Activated naive CD8-positive, alpha-beta T cell treated with anti-CD3 and anti-CD28 coated beads, Interleukin-2, amount 10 ng/mL, durations not matched to agents 7 days and 5 days (primary cell): ENCODE results near the gene TNFAIP3. TPM values are rescaled to one million over a fixed set of nuclear protein-coding genes. Genes with fewer than 3 reads are reported as not detected.

ENCODE experiments used
- ATAC-seq: fragments of 150-1000 bp; cut with Tn5 transposase; one replicate; pipeline ENCODE4 v1.10.0; 2021; ENCODE audit warnings: low read depth, moderate library complexity
- POLR2A ChIA-PET: fragments of 350-600 bp; sonication (Branson Sonifier 250); formaldehyde crosslinking; loops from one replicate; lab custom pipeline; 2021; ENCODE audit warnings: antibody characterized with exemption; lab: Charles Lee
- DNase-seq: peaks from one replicate; pipeline ENCODE4 v3.0.0; 2021
- H3K27ac Mint-ChIP-seq: one replicate; pipeline ENCODE4 v1.8.0; 2022; ENCODE audit warnings: mild to moderate bottlenecking, mixed read lengths
- H3K27me3 Mint-ChIP-seq: one replicate; pipeline ENCODE4 v1.8.0; 2022; ENCODE audit warnings: mild to moderate bottlenecking, moderate library complexity, mixed read lengths
- H3K36me3 Mint-ChIP-seq: one replicate; pipeline ENCODE4 v1.8.0; 2021; ENCODE audit warnings: mild to moderate bottlenecking, mixed read lengths
- H3K4me1 Mint-ChIP-seq: one replicate; pipeline ENCODE4 v1.8.0; 2021; ENCODE audit warnings: mixed read lengths
- H3K4me3 Mint-ChIP-seq: one replicate; pipeline ENCODE4 v1.8.0; 2022; ENCODE audit warnings: mild to moderate bottlenecking, moderate library complexity, mixed read lengths
- H3K9me3 Mint-ChIP-seq: one replicate; pipeline ENCODE4 v1.8.0; 2021; ENCODE audit warnings: mixed read lengths
- total RNA-seq, 2 experiments: library from RNA; stranded (reverse); gene quantifications; one replicate each; pipeline ENCODE4 v1.2.3, GENCODE V29; 2021

The TNFAIP3 gene
- 10 to 100 TPM; 88.6 to 89.5 TPM for total RNA-seq

DNA sequence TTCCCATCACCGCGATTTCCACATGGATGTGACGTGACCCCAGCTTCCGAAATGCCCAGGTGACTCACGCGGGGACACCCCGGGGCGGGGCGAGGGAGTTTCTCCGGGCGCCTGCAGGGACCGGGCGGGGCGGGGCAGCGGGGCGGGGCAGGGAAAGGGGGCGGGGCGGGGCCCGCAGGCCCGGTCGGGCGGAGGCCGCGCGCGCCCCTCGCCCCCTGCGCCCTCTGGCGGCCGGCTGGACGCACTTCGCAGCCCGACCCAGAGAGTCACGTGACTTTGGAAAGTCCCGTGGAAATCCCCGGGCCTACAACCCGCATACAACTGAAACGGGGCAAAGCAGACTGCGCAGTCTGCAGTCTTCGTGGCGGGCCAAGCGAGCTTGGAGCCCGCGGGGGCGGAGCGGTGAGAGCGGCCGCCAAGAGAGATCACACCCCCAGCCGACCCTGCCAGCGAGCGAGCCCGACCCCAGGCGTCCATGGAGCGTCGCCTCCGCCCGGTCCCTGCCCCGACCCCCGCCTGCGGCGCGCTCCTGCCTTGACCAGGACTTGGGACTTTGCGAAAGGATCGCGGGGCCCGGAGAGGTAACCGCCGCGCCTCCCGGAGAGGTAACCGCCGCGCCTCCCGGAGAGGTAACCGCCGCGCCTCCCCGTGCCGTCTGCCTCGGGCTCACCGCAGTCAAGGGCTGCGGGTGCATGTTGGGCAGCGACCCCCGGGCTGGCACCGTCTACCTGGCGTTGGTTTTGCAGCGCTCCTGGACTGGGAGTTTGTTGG, at the start of gene TNFAIP3:
Gene TNFAIP3 (plus strand): TSS at position 346 of the 771 bp plus-strand sequence. CDS start 3,969 bp downstream, outside the sequence.
- Mint-ChIP-seq H3K9me3 (no peaks in the 10 kb centered on the region), H3K36me3 (peaks cover 18% of the 10 kb centered on the region), H3K27ac (peak within 1 kb of the TSS; percentile 95), H3K27me3 (no peaks in the 10 kb centered on the region), H3K4me1 (peaks cover 46% of the 10 kb centered on the region), H3K4me3 (peak within 1 kb of the TSS; percentile 90)
- ATAC-seq (peak; percentile 80), DNase-seq (peak; percentile 97)
- POLR2A ChIA-PET: interaction anchor here (0.9 to 3.2 kb wide), 19 partner anchors 15 to 168 kb away, joined by 3 to 35 read pairs (median 7); no protein-coding TSS in a partner anchor

DNA sequence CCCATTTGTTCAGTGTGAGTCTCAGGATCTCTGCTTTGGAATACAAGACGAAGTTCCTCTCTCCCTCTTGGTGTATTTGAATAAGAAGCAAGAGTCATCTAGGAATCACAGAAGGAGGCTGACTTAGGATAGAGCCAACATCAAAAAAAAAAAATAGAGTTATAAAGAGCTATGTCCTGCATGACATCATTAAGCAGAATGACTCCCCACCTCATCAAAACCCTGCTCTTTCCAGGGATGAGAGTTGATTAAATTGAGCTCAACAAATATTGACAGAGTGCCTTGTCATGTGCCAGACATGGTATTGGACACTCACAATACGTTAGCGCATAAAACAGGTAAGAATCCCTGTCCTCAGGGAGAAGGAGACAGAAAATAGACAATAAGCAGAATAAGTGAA, 48.6 kb upstream of the TNFAIP3 start:
- no peak for ATAC-seq
- no peaks in the 10 kb centered on the region for H3K27me3 Mint-ChIP-seq
- DNase-seq: no peak
- H3K27ac Mint-ChIP-seq: peak overlapping the region; percentile 39
- POLR2A ChIA-PET: no interaction called here
- H3K4me1 Mint-ChIP-seq: peaks cover 41% of the 10 kb centered on the region
- H3K4me3 Mint-ChIP-seq: no peak overlapping the region
- no peaks in the 10 kb centered on the region for H3K36me3 Mint-ChIP-seq
- H3K9me3 Mint-ChIP-seq: no peaks in the 10 kb centered on the region

- DNase-seq (no peak), ATAC-seq (peak; percentile 53)
- peak overlapping the region; percentile 52 for H3K4me3 Mint-ChIP-seq
- H3K4me1 Mint-ChIP-seq: peaks cover 52% of the 10 kb centered on the region
- H3K27ac Mint-ChIP-seq: peak overlapping the region; percentile 86
- no peaks in the 10 kb centered on the region for H3K9me3 Mint-ChIP-seq
- no peaks in the 10 kb centered on the region for H3K36me3 Mint-ChIP-seq
- POLR2A ChIA-PET: interaction anchor here (1.1 to 2.4 kb wide), 2 partner anchors 8 to 48 kb away, joined by 5 to 8 read pairs; partner anchors contain the start of gene TNFAIP3
- no peaks in the 10 kb centered on the region for H3K27me3 Mint-ChIP-seq
Measured at GRCh38 chr6:137819740-137820139, 47.3 kb upstream of the TNFAIP3 start.

GRCh38 chr6:137820425-137820824, 46.6 kb upstream of the TNFAIP3 start:
- H3K27ac Mint-ChIP-seq: peak overlapping the region; percentile 86
- ATAC-seq: no peak
- no peaks in the 10 kb centered on the region for H3K27me3 Mint-ChIP-seq
- DNase-seq: no peak
- POLR2A ChIA-PET: interaction anchor here (1.1 to 2.4 kb wide), 2 partner anchors 9 to 47 kb away, joined by 5 to 8 read pairs; partner anchors contain the start of gene TNFAIP3
- H3K9me3 Mint-ChIP-seq: no peaks in the 10 kb centered on the region
- no peaks in the 10 kb centered on the region for H3K36me3 Mint-ChIP-seq
- no peak overlapping the region for H3K4me3 Mint-ChIP-seq
- H3K4me1 Mint-ChIP-seq: peaks cover 57% of the 10 kb centered on the region

DNA sequence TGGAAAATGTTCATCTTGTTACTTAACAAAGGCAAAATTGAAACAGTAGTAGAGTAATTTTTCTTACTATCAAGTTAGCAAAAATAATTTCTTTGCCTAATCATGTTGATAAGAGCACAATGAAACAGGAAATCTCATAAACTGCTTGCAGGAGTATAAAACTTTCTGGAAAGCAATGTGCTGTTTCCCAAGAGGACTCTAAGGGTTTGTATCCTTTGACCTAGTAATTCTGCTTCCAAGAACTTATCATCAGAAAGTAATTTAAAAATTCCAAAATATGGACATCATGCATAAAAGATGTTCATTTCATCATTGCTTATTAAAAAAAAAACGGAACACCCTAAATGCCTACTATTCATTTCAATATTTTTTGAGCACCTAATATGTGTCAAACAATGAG, 46.1 kb upstream of the TNFAIP3 start:
- POLR2A ChIA-PET: interaction anchor here (1.1 to 2.4 kb wide), 2 partner anchors 9 to 47 kb away, joined by 5 to 8 read pairs; partner anchors contain the start of gene TNFAIP3
- DNase-seq (no peak), ATAC-seq (no peak)
- H3K36me3 Mint-ChIP-seq: no peaks in the 10 kb centered on the region
- H3K9me3 Mint-ChIP-seq: no peaks in the 10 kb centered on the region
- peaks cover 54% of the 10 kb centered on the region for H3K4me1 Mint-ChIP-seq
- no peak overlapping the region for H3K27ac Mint-ChIP-seq
- no peaks in the 10 kb centered on the region for H3K27me3 Mint-ChIP-seq
- no peak overlapping the region for H3K4me3 Mint-ChIP-seq

- Mint-ChIP-seq H3K9me3 (no peaks in the 10 kb centered on the region), H3K4me1 (peaks cover 51% of the 10 kb centered on the region), H3K36me3 (no peaks in the 10 kb centered on the region), H3K4me3 (no peak overlapping the region), H3K27me3 (no peaks in the 10 kb centered on the region), H3K27ac (peak overlapping the region; percentile 14)
- POLR2A ChIA-PET: no interaction called here
- DNase-seq: no peak
- ATAC-seq: no peak
Measured at GRCh38 chr6:137821491-137821890, 45.6 kb upstream of the TNFAIP3 start.

DNA sequence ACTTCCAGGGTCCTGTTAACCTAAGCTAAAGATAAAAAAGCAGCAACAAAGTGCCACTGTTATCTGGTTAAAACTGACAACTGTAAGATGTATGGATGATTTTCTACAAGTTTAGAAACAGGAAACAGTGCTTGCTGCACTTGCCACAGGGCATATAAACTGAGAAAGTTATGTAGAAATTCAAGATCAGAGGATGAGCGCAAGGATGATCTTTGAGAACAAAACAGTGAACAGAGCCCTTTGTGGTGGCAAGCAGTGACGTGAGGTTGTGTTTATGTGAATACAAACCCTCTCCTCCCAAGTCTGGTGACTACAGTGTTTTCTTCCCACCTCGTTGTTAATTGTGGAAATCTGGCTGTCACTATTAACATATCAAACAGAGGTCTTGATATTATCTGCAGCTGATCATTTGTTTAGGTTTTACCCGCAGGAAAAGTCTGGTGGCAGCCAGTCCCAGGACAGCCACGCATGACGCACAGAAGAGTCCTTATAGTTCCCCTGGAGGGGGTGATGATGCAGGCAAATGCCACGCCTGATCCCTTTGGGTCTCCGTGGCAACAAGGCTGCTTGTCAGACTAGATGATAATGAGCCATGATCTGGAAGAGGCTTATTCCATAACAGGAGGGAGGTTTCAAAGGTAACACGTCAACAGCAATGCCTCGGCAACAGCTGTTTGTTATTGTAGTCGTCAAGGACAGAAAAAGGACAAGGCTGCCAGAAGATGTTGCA, 43.1 kb upstream of the TNFAIP3 start:
- Mint-ChIP-seq H3K36me3 (no peaks in the 10 kb centered on the region), H3K4me1 (peaks cover 61% of the 10 kb centered on the region), H3K27me3 (no peaks in the 10 kb centered on the region), H3K9me3 (no peaks in the 10 kb centered on the region), H3K27ac (peak overlapping the region; percentile 95), H3K4me3 (peak overlapping the region; percentile 77)
- POLR2A ChIA-PET: interaction anchor here (0.5 to 2.8 kb wide), 10 partner anchors 12 to 178 kb away, joined by 3 to 18 read pairs (median 4); partner anchors contain the start of gene TNFAIP3
- DNase-seq: peak; percentile 64
- peak; percentile 69 for ATAC-seq

DNA sequence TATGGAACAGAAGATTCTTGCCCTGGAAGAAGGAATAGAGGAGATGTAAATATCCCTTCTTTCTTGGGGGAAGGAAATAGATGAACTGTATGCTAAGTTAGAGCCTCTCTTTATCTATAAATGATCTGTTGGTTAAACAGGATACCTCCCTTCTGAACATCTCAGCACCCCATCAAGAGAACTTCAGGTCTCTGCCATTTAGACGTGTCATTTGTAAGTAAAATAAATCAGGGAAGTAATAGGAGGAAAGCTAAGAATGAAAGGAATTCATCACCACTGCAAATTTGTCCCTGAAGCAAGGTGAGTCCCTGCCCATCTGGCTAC, 42.5 kb upstream of the TNFAIP3 start:
- Mint-ChIP-seq H3K27ac (peak overlapping the region; percentile 95), H3K27me3 (no peaks in the 10 kb centered on the region), H3K4me1 (peaks cover 64% of the 10 kb centered on the region), H3K4me3 (peak overlapping the region; percentile 77), H3K9me3 (no peaks in the 10 kb centered on the region), H3K36me3 (no peaks in the 10 kb centered on the region)
- ATAC-seq (peak; percentile 6), DNase-seq (no peak)
- POLR2A ChIA-PET: interaction anchor here (0.5 to 2.8 kb wide), 9 partner anchors 13 to 178 kb away, joined by 3 to 18 read pairs (median 4); partner anchors contain the start of gene TNFAIP3

- peak overlapping the region; percentile 95 for H3K27ac Mint-ChIP-seq
- H3K4me1 Mint-ChIP-seq: peaks cover 62% of the 10 kb centered on the region
- ATAC-seq (no peak), DNase-seq (no peak)
- H3K27me3 Mint-ChIP-seq: no peaks in the 10 kb centered on the region
- no peaks in the 10 kb centered on the region for H3K9me3 Mint-ChIP-seq
- H3K4me3 Mint-ChIP-seq: peak overlapping the region; percentile 22
- H3K36me3 Mint-ChIP-seq: peaks cover under 1% of the 10 kb centered on the region
- POLR2A ChIA-PET: interaction anchor here (0.5 to 2.8 kb wide), 9 partner anchors 13 to 179 kb away, joined by 3 to 18 read pairs (median 4); partner anchors contain the start of gene TNFAIP3
Measured at GRCh38 chr6:137824896-137825295, 42.2 kb upstream of the TNFAIP3 start.

DNA sequence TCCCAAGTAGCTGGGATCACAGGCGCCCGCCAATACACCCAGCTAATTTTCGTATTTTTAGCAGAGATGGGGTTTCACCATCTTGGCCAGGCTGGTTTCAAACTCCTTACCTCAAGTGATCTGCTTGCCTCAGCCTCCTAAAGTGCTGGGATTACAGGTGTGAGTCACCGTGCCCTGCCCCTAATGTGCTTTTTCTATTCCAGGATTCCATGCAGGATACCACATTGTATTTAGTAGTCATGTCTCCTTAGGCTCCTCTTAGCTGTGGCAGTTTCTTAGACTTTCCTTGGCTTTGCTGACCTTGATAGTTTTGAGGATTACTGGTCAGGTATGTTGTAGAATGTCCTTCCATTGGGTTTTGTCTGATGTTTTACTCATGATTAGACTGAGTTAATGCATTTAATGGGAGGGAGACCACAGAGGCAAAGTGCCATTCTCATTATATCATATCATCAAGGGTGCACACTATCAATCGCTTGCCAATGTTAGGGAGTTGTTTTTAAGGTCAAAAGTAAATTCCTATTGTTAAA, 39.6 kb upstream of the TNFAIP3 start:
- DNase-seq (no peak), ATAC-seq (no peak)
- peaks cover 55% of the 10 kb centered on the region for H3K4me1 Mint-ChIP-seq
- POLR2A ChIA-PET: interaction anchor here (0.9 to 1.5 kb wide), 2 partner anchors 16 to 111 kb away, joined by 3 to 4 read pairs; no protein-coding TSS in a partner anchor
- H3K36me3 Mint-ChIP-seq: peaks cover 5% of the 10 kb centered on the region
- peak overlapping the region; percentile 86 for H3K27ac Mint-ChIP-seq
- H3K27me3 Mint-ChIP-seq: no peaks in the 10 kb centered on the region
- no peak overlapping the region for H3K4me3 Mint-ChIP-seq
- H3K9me3 Mint-ChIP-seq: no peaks in the 10 kb centered on the region

DNA sequence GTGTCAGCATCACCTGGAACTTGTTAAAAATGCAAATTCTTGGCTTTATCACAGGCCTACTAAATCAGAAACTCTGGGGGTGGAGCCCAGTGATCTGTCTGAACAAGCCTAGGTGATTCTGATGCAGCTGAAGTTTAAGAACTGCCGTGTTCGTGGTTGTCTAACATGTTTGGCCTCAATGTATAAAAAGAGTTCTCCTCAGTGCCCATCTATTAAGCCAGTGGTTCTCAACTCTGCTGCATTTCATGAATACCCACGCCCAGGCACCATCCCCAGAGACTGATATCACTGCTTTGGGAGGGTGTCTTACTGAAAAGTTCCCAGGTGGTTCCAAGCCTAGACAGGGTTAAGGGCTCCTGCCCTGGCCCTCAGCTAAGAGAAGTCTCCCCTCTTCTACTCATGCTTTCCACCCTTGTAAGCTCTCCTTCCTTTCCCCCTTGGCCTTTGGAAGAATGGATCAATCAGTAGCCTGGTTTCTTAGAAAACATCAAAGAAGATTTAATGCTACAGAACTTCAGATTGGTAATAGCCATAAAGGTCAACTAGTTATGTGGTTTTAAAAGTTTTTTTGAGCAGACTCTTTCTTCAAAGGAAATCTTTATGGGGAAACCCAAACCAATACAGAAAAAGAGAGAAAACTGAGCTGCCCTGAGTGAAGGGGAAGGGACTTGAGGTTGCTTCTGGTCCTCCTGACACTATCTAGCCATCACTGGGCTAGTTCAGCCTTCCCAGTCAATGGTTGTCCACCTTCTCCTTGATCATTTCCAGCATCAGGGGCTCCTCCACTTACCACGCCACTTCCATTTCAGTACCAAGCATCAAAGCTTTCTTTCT, 38.9 kb upstream of the TNFAIP3 start:
- Mint-ChIP-seq H3K27me3 (no peaks in the 10 kb centered on the region), H3K9me3 (peaks cover 2% of the 10 kb centered on the region), H3K4me3 (peak overlapping the region; percentile 33), H3K36me3 (peaks cover 5% of the 10 kb centered on the region), H3K27ac (peak overlapping the region; percentile 86), H3K4me1 (peaks cover 53% of the 10 kb centered on the region)
- peak; percentile 22 for ATAC-seq
- POLR2A ChIA-PET: interaction anchor here (0.9 to 1.5 kb wide), 3 partner anchors 17 to 112 kb away, joined by 3 to 4 read pairs (median 3); no protein-coding TSS in a partner anchor
- peak; percentile 41 for DNase-seq

- H3K27ac Mint-ChIP-seq: no peak overlapping the region
- H3K9me3 Mint-ChIP-seq: peaks cover 2% of the 10 kb centered on the region
- no peaks in the 10 kb centered on the region for H3K27me3 Mint-ChIP-seq
- DNase-seq: no peak
- peaks cover 5% of the 10 kb centered on the region for H3K36me3 Mint-ChIP-seq
- H3K4me1 Mint-ChIP-seq: peaks cover 40% of the 10 kb centered on the region
- POLR2A ChIA-PET: no interaction called here
- ATAC-seq: no peak
- H3K4me3 Mint-ChIP-seq: no peak overlapping the region
Measured at GRCh38 chr6:137829641-137830083, 37.4 kb upstream of the TNFAIP3 start.
